Breast epithelium (tissue), 4 donors: ENCODE data around the gene OR13C3. TPM values are rescaled to one million over a fixed set of nuclear protein-coding genes. Genes with fewer than 3 reads are reported as not detected.

ENCODE experiments used
- DNase-seq, 2 donors: peaks; one replicate each; pipeline ENCODE4 v3.0.0-alpha.2; 2019; ENCODE audit warnings: low spot score in 2 of 2
- H3K27ac ChIP-seq, 2 donors: fragments of 200-600 bp; sonication (generic) in 1 of 2; one replicate each; pipeline ENCODE4 v1.5.1; 2016 to 2019; ENCODE audit warnings: mild to moderate bottlenecking in 1 of 2
- H3K27me3 ChIP-seq, 2 donors: fragments of 200-600 bp; sonication (generic) in 1 of 2; one replicate each; pipeline versions ENCODE4 v1.5.1 to v1.6.0; 2017 to 2019; ENCODE audit warnings: control low read depth in 1 of 2, mild to moderate bottlenecking in 1 of 2
- H3K36me3 ChIP-seq: fragments of 200-600 bp; one replicate; pipeline ENCODE4 v1.5.1; 2019
- H3K4me1 ChIP-seq, 2 donors: fragments of 200-600 bp; sonication (generic); one replicate each; pipeline ENCODE4 v1.5.1; 2016 to 2019; ENCODE audit warnings: control low read depth in 1 of 2
- H3K4me3 ChIP-seq, 3 donors: fragments of 200-600 bp; sonication (generic); 1 replicate in 2 of 3; 2 replicates in 1 of 3; pipeline ENCODE4 v1.5.1; 2016 to 2019; ENCODE audit warnings: mild to moderate bottlenecking in 3 of 3, moderate library complexity in 2 of 3
- H3K9me3 ChIP-seq, 2 donors: fragments of 200-600 bp; sonication (generic) in 1 of 2; one replicate each; pipeline ENCODE4 v1.5.1; 2016 to 2019; ENCODE audit warnings: control low read depth in 1 of 2
- CTCF ChIP-seq, 3 donors: fragments of 450-650 bp; IDR thresholded peaks; one replicate each; pipeline ENCODE4 v1.5.1; 2016 to 2017; ENCODE audit warnings: antibody characterized with exemption in 3 of 3, mild to moderate bottlenecking in 3 of 3, moderate library complexity in 3 of 3
- POLR2A ChIP-seq: fragments of 450-650 bp; IDR thresholded peaks from one replicate; pipeline ENCODE4 v1.6.1; 2016; ENCODE audit warnings: antibody characterized with exemption, mild to moderate bottlenecking, moderate library complexity
- POLR2AphosphoS5 ChIP-seq, 3 donors: sonication (generic); formaldehyde crosslinking; IDR thresholded peaks; one replicate each; pipeline ENCODE4 v1.6.1; 2017; ENCODE audit warnings: antibody characterized with exemption in 3 of 3
- intact Hi-C: fragments of 100-400 bp; cut with DNase I; formaldehyde crosslinking; loops from one replicate; pipeline ENCODE4 v1.15.1; 2023; ENCODE audit warnings: low total_unique reads
- total RNA-seq, 3 donors: library from RNA; depleted of rRNA; stranded (reverse); fragments of >200 nt; gene quantifications; one replicate each; pipeline ENCODE4 v1.1.0, GENCODE V29; 2016

The OR13C3 gene
- total RNA-seq, result not detected

GRCh38 chr9:104536756-104537155, at the start of gene OR13C3:
OR13C3 (minus strand) TSS chr9:104536856; CDS start chr9:104536723, 133 bp downstream.
- Histone ChIP-seq H3K36me3 (no peaks in the 10 kb centered on the region), H3K9me3 (no peaks in the 10 kb centered on the region), H3K27me3 (no peaks in the 10 kb centered on the region), H3K4me1 (no peaks in the 10 kb centered on the region), H3K4me3 (no peak within 1 kb of the TSS), H3K27ac (no peak within 1 kb of the TSS)
- no peak for DNase-seq
- TF ChIP-seq CTCF (IDR thresholded peaks at IDR 0.05), result no peak
- no peak for TF ChIP-seq POLR2A
- TF ChIP-seq POLR2AphosphoS5 (IDR thresholded peaks at IDR 0.05), result no peak
- intact Hi-C loops, result no loop called here

GRCh38 chr9:104580562-104580961, 43.9 kb upstream of the OR13C3 start:
- intact Hi-C loops, result no loop called here
- H3K36me3 ChIP-seq, result no peaks in the 10 kb centered on the region
- no peaks in the 10 kb centered on the region for H3K27me3 ChIP-seq
- H3K4me1 ChIP-seq, result no peaks in the 10 kb centered on the region
- no peak overlapping the region for H3K4me3 ChIP-seq
- TF ChIP-seq CTCF (IDR thresholded peaks at IDR 0.05), result no peak
- TF ChIP-seq POLR2AphosphoS5 (IDR thresholded peaks at IDR 0.05), result no peak
- no peak for TF ChIP-seq POLR2A
- DNase-seq, result no peak
- no peaks in the 10 kb centered on the region for H3K9me3 ChIP-seq
- no peak overlapping the region for H3K27ac ChIP-seq

- Histone ChIP-seq H3K36me3 (no peaks in the 10 kb centered on the region), H3K4me1 (no peaks in the 10 kb centered on the region), H3K27me3 (no peaks in the 10 kb centered on the region), H3K27ac (no peak overlapping the region), H3K4me3 (no peak overlapping the region), H3K9me3 (peaks cover 0 to 15% of the 10 kb centered on the region in 2 donors)
- intact Hi-C loops, result no loop called here
- no peak for DNase-seq
- no peak for TF ChIP-seq CTCF (IDR thresholded peaks at IDR 0.05)
- TF ChIP-seq POLR2A, result no peak
- no peak for TF ChIP-seq POLR2AphosphoS5 (IDR thresholded peaks at IDR 0.05)
Observed at GRCh38 chr9:104577263-104577662, 40.6 kb upstream of the OR13C3 start.

GRCh38 chr9:104575456-104575855, 38.8 kb upstream of the OR13C3 start:
- Histone ChIP-seq H3K4me1 (no peaks in the 10 kb centered on the region), H3K36me3 (no peaks in the 10 kb centered on the region), H3K27ac (no peak overlapping the region), H3K4me3 (no peak overlapping the region), H3K27me3 (no peaks in the 10 kb centered on the region), H3K9me3 (peaks cover 0 to 15% of the 10 kb centered on the region in 2 donors)
- intact Hi-C loops, result no loop called here
- no peak for DNase-seq
- TF ChIP-seq POLR2A (no peak), POLR2AphosphoS5 (IDR thresholded peaks at IDR 0.05) (no peak), CTCF (IDR thresholded peaks at IDR 0.05) (no peak)

GRCh38 chr9:104572612-104573011, 36.0 kb upstream of the OR13C3 start:
- Histone ChIP-seq H3K4me3 (no peak overlapping the region), H3K36me3 (no peaks in the 10 kb centered on the region), H3K27me3 (no peaks in the 10 kb centered on the region), H3K4me1 (no peaks in the 10 kb centered on the region), H3K27ac (no peak overlapping the region), H3K9me3 (peaks cover 0 to 15% of the 10 kb centered on the region in 2 donors)
- intact Hi-C loops, result no loop called here
- no peak for DNase-seq
- TF ChIP-seq POLR2AphosphoS5 (IDR thresholded peaks at IDR 0.05) (no peak), POLR2A (no peak), CTCF (IDR thresholded peaks at IDR 0.05) (no peak)
